Measurements from ENCODE around the gene NINJ1.

GRCh38 chr9:93149361-93149760 lies 15.3 kb upstream of the NINJ1 start:
- TF ChIP-seq CTCF (IDR thresholded peaks at IDR 0.05), result no peak
- TF ChIP-seq, protein P1, sequence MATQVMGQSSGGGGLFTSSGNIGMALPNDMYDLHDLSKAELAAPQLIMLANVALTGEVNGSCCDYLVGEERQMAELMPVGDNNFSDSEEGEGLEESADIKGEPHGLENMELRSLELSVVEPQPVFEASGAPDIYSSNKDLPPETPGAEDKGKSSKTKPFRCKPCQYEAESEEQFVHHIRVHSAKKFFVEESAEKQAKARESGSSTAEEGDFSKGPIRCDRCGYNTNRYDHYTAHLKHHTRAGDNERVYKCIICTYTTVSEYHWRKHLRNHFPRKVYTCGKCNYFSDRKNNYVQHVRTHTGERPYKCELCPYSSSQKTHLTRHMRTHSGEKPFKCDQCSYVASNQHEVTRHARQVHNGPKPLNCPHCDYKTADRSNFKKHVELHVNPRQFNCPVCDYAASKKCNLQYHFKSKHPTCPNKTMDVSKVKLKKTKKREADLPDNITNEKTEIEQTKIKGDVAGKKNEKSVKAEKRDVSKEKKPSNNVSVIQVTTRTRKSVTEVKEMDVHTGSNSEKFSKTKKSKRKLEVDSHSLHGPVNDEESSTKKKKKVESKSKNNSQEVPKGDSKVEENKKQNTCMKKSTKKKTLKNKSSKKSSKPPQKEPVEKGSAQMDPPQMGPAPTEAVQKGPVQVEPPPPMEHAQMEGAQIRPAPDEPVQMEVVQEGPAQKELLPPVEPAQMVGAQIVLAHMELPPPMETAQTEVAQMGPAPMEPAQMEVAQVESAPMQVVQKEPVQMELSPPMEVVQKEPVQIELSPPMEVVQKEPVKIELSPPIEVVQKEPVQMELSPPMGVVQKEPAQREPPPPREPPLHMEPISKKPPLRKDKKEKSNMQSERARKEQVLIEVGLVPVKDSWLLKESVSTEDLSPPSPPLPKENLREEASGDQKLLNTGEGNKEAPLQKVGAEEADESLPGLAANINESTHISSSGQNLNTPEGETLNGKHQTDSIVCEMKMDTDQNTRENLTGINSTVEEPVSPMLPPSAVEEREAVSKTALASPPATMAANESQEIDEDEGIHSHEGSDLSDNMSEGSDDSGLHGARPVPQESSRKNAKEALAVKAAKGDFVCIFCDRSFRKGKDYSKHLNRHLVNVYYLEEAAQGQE (IDR thresholded peaks at IDR 0.05; ENCODE audit: insufficient read depth in 1 of 2, low read depth in 2 of 2, low read length in 1 of 2), result no peak
- TF ChIP-seq POLR2AphosphoS5 (IDR thresholded peaks at IDR 0.05; ENCODE audit: low read depth, low read length), result no peak
- TF ChIP-seq SIN3A (IDR thresholded peaks at IDR 0.05; ENCODE audit: borderline replicate concordance, insufficient read depth, low read depth, low read length), result no peak
- TF ChIP-seq TCF7L2 (IDR thresholded peaks at IDR 0.05; ENCODE audit: low read depth, low read length), result no peak
